Peyer's patch (tissue), 4 donors: ENCODE results near the gene DDX39B. TPM values are rescaled to one million over a fixed set of nuclear protein-coding genes. Genes with fewer than 3 reads are reported as not detected.
A peak's percentile ranks its signal among the peaks of the same experiment; 100 is the strongest.
"Not testable (repeated sequence)": the region's sequence is repeated elsewhere in the genome, so short reads cannot be mapped to it uniquely, and the experiment has no call there.

Source experiments
- DNase-seq, 3 donors: peaks; one replicate each; pipeline ENCODE4 v3.0.0-alpha.2; 2017 to 2019
- H3K27ac ChIP-seq, 4 donors: fragments of 200-600 bp; sonication (generic); one replicate each; pipeline ENCODE4 v1.5.1; 2016 to 2019
- H3K27me3 ChIP-seq, 2 donors: fragments of 200-600 bp; sonication (generic); one replicate each; pipeline ENCODE4 v1.5.1; 2019
- H3K36me3 ChIP-seq, 3 donors: fragments of 200-600 bp; sonication (generic); one replicate each; pipeline ENCODE4 v1.5.1; 2016 to 2019
- H3K4me1 ChIP-seq, 4 donors: fragments of 200-600 bp; sonication (generic); one replicate each; pipeline ENCODE4 v1.5.1; 2016 to 2019
- H3K4me3 ChIP-seq, 4 donors: fragments of 200-600 bp; sonication (generic); 1 replicate in 3 of 4; 2 replicates in 1 of 4; pipeline ENCODE4 v1.5.1; 2016 to 2019; ENCODE audit warnings: mild to moderate bottlenecking in 1 of 4
- H3K9me3 ChIP-seq, 4 donors: fragments of 200-600 bp; sonication (generic); one replicate each; pipeline ENCODE4 v1.5.1; 2016 to 2019; ENCODE audit warnings: mild to moderate bottlenecking in 1 of 4
- POLR2A ChIP-seq, 2 donors: fragments of 450-650 bp; IDR thresholded peaks; one replicate each; pipeline ENCODE4 v1.5.1; 2017; ENCODE audit warnings: antibody characterized with exemption in 2 of 2, mild to moderate bottlenecking in 2 of 2, moderate library complexity in 2 of 2
- total RNA-seq, 4 donors: library from RNA; depleted of rRNA; stranded (reverse); fragments of >200 nt; gene quantifications; one replicate each; pipeline ENCODE4 v1.1.0, GENCODE V29; 2016
- TF ChIP-seq, protein P1 (sequence below), 6 experiments: fragments of 450-650 bp in 4 of 6; fragments of 200-600 bp in 2 of 6; sonication (generic) in 1 of 6; IDR thresholded peaks; one replicate each; pipeline ENCODE4 v1.5.1; 2017 to 2019; ENCODE audit warnings: antibody characterized with exemption in 6 of 6, mild to moderate bottlenecking in 3 of 6, moderate library complexity in 1 of 6

DDX39B gene
- total RNA-seq, 4 donors from 2014 or later: 161 to 1,087 (median 280) TPM

DNA sequence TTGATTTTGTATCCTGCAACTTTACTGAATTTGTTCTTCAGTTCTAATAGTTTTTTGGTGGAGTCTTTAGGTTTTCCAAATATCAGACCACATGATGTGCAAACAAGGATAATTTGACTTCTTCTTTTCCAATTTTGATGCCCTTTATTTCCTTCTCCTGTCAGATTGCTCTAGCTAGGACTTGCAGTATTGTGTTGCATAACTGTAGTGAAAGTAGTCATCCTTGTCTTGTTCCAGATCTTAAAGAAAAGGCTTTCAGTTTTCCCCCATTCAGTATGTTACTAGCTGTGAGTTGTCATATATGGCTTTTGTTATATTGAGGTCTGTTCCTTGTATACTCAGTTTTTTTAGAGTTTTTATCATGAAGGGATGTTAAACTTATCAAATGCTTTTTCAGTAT, 39.2 kb downstream of the DDX39B start:
- H3K27ac ChIP-seq: no peak overlapping the region
- H3K36me3 ChIP-seq: peaks cover 0 to 17% (median 0%) of the 10 kb centered on the region in 3 donors
- no peak for DNase-seq
- peaks cover 0 to 8% (median 0%) of the 10 kb centered on the region in 4 donors for H3K4me1 ChIP-seq
- no peaks in the 10 kb centered on the region for H3K27me3 ChIP-seq
- H3K9me3 ChIP-seq: no peaks in the 10 kb centered on the region
- TF ChIP-seq, protein P1, sequence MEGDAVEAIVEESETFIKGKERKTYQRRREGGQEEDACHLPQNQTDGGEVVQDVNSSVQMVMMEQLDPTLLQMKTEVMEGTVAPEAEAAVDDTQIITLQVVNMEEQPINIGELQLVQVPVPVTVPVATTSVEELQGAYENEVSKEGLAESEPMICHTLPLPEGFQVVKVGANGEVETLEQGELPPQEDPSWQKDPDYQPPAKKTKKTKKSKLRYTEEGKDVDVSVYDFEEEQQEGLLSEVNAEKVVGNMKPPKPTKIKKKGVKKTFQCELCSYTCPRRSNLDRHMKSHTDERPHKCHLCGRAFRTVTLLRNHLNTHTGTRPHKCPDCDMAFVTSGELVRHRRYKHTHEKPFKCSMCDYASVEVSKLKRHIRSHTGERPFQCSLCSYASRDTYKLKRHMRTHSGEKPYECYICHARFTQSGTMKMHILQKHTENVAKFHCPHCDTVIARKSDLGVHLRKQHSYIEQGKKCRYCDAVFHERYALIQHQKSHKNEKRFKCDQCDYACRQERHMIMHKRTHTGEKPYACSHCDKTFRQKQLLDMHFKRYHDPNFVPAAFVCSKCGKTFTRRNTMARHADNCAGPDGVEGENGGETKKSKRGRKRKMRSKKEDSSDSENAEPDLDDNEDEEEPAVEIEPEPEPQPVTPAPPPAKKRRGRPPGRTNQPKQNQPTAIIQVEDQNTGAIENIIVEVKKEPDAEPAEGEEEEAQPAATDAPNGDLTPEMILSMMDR (IDR thresholded peaks at IDR 0.05): no peak
- no peak for TF ChIP-seq POLR2A (IDR thresholded peaks at IDR 0.05)
- no peak overlapping the region for H3K4me3 ChIP-seq

DNA sequence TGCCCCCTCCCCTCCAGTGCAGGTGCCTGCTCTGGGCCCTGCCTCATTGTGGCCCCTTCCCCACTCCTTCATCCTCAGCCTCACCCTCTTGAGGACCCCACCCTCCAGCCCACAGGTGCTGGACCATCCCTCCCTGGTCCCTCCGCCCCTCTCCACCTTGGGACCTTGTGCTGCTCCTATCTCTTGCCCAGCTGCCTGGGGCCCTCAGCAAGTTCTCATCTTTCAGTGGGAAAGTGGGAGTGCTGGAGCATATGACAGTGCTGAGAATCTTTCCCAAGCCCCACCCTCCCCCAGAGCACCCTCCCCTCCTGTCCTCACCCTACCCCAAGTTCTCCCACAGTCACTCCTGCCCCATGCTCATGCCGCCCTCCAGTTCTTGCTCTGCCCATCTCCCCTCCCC, 42.2 kb downstream of the DDX39B start:
- peaks cover 0 to 26% (median 0%) of the 10 kb centered on the region in 4 donors for H3K4me1 ChIP-seq
- DNase-seq, H3K36me3 ChIP-seq, H3K4me3 ChIP-seq, H3K27ac ChIP-seq, H3K27me3 ChIP-seq, H3K9me3 ChIP-seq: not testable (repeated sequence)

DNA sequence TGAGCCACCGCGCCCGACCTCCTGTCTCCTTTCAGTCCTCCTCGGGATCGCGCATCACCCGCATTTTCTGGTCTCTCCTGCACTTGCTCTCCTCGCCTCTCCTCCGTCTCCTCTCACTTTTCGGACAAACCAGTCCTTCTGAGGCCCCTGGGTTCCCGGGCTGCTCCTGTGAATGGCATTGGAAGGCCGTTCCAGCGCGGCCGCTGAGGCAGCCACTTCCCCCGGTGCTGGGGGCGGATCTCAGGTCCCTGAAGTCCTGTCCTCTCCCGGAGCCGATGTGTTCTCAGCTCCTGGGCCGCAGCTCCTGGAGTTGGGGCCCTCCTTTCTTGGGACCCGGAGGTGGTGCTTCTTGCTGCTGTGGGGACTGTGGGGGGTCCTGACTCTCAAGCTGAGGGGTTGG, 43.1 kb downstream of the DDX39B start:
- peaks cover 0 to 26% (median 0%) of the 10 kb centered on the region in 4 donors for H3K4me1 ChIP-seq
- H3K9me3 ChIP-seq: no peaks in the 10 kb centered on the region
- H3K4me3 ChIP-seq: peak overlapping the region in 3 of 4 donors; percentile 39 to 72 (median 66)
- no peak overlapping the region for H3K27ac ChIP-seq
- no peak for TF ChIP-seq POLR2A (IDR thresholded peaks at IDR 0.05)
- TF ChIP-seq, protein P1 (IDR thresholded peaks at IDR 0.05): no peak
- no peak for DNase-seq
- H3K27me3 ChIP-seq: no peaks in the 10 kb centered on the region
- no peaks in the 10 kb centered on the region for H3K36me3 ChIP-seq

DNA sequence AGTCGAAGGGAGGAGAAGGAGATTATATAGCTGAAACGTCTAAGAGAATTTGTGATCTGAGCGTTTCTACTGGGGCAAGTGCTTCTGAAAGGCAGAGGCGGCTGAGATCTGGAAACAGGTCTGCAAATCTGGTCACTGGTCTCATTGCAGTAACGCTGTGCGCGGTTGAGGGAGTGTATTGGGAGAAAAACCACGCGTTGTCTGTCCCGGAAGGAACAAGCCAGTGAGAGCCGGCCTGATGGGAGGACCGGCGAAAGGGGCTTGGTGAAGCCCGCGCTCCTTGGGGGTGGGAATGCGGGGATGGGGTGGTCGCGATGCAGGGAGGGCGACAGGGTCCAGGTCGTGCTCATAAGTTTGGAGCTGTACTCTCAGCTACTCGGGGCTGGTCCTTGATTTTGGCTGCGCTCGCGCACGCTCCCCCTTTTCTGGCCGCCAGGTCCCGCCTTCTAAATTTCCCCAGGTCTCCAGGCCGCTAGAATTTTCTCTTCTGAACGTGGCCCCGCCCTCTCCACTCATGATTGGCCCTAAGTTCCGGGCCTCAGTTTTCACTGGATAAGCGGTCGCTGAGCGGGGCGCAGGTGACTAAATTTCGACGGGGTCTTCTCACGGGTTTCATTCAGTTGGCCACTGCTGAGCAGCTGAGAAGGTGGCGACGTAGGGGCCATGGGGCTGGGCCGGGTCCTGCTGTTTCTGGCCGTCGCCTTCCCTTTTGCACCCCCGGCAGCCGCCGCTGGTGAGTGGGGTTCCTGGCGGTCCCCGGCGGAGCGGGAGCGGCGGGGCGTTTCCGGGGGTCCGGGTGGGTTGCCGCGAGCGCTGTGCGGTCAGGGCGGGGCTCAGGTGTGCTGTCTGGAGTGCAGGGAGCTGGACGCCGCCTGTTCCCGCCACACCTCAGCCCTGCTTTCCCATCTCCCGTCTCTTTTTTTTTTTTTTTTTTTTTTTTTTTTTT, 44.0 kb downstream of the DDX39B start, which contains the start of gene MICB:
TSS of gene MICB (plus strand) at position 615 of the 946 bp plus-strand sequence. CDS start at position 664, 49 bp downstream.
- TF ChIP-seq POLR2A (IDR thresholded peaks at IDR 0.05): peak in 1 of 2 donors; percentile 75
- TF ChIP-seq, protein P1 (IDR thresholded peaks at IDR 0.05): peak in 3 of 6 experiments; percentile 16 to 22 (median 17)
- H3K27me3 ChIP-seq: no peaks in the 10 kb centered on the region
- H3K4me1 ChIP-seq: peaks cover 0 to 35% (median 0%) of the 10 kb centered on the region in 4 donors
- DNase-seq: peak; percentile 88 to 95 (median 94)
- no peaks in the 10 kb centered on the region for H3K9me3 ChIP-seq
- H3K27ac ChIP-seq: peak within 1 kb of the TSS; percentile 7 to 88 (median 56)
- peak within 1 kb of the TSS; percentile 56 to 72 (median 65) for H3K4me3 ChIP-seq
- no peaks in the 10 kb centered on the region for H3K36me3 ChIP-seq

DNA sequence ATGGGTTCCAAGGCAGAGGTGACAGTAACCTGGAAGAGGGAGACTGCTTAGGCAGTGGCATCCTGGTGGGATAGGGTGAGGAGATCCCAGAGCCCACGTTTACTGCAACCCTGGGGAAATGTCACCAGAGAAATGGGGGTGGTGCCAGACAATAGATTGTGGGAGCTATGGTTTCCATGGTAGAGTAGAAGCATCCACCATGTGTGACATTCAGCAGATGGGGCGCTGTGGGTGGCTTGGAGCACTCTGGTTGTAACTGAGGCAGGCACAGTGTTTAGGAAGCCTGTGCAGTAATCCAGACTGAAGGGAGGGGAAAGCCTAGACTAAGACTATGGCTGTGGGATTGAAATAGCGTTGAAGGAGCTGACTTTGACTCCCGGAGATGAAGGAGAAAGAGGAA, 45.0 kb downstream of the DDX39B start:
- H3K36me3 ChIP-seq, H3K27me3 ChIP-seq, H3K9me3 ChIP-seq, DNase-seq: not testable (repeated sequence)
- Histone ChIP-seq H3K27ac (peak overlapping the region in 1 of 4 donors; percentile 88), H3K4me3 (peak overlapping the region in 2 of 4 donors; percentile 64 to 66), H3K4me1 (peaks cover 0 to 43% (median 0%) of the 10 kb centered on the region in 4 donors)

DNA sequence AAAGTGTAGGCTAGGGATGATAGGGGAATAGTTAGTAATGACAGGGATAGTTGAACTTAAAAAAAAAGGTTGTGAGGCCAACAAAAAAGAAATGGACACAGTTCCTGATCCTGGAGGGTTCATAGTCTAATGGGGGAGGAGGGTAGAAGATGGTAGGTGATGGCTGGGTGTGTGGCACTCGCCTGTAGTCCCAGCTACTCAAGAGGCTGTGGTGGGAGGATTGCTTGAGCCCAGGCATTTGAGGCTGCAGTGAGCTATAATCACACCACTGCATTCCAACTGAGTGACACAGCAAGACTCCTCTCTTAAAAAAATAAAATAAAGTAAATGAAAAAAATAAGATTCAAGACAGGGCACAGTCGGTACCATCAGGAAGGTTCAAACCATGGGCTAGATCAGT, 46.2 kb downstream of the DDX39B start:
- DNase-seq: peak in 1 of 3 donors; percentile 43
- peaks cover 0 to 43% (median 0%) of the 10 kb centered on the region in 4 donors for H3K4me1 ChIP-seq
- TF ChIP-seq POLR2A (IDR thresholded peaks at IDR 0.05): no peak
- TF ChIP-seq, protein P1 (IDR thresholded peaks at IDR 0.05): no peak
- H3K36me3 ChIP-seq: no peaks in the 10 kb centered on the region
- no peaks in the 10 kb centered on the region for H3K9me3 ChIP-seq
- peak overlapping the region in 3 of 4 donors; percentile 80 to 83 (median 82) for H3K27ac ChIP-seq
- no peaks in the 10 kb centered on the region for H3K27me3 ChIP-seq
- H3K4me3 ChIP-seq: peak overlapping the region in 2 of 4 donors; percentile 53 to 66
